HCT116 (cell line): ENCODE measurements around the gene TNS3. TPM values are rescaled to one million over a fixed set of nuclear protein-coding genes. Genes with fewer than 3 reads are reported as not detected.

Experiments
- ATAC-seq: fragments of 200-7000 bp; cut with Tn5 transposase; 2 replicates; pipeline ENCODE4 v1.9.1; 2020; ENCODE audit warnings: mild to moderate bottlenecking, moderate library complexity
- BruUV-seq: library from RNA; stranded (reverse); fragments of 400-500 nt; replicated peaks from 2 replicates; lab custom pipeline; 2021; lab: Mats Ljungman, UMichigan
- CTCF ChIA-PET: fragments of 300-600 bp; sonication (Branson Sonifier 250); formaldehyde crosslinking; loops from one replicate; lab custom pipeline; 2021; ENCODE audit warnings: antibody characterized with exemption; lab: Charles Lee
- POLR2A ChIA-PET: fragments of 300-600, 350-600 bp; sonication (Branson Sonifier 250); formaldehyde crosslinking; loops from one replicate; lab custom pipeline; 2021; ENCODE audit warnings: antibody characterized with exemption; lab: Charles Lee
- RAD21 ChIA-PET, 2 experiments: fragments of 300-600 bp; sonication (Branson Sonifier 250); formaldehyde crosslinking; loops; one replicate each; lab custom pipeline; 2023; ENCODE audit warnings: low total read pairs in 2 of 2; ENCODE audit not compliant: uncharacterized antibody in 2 of 2, unreplicated experiment in 2 of 2, low non-redundant PET in 1 of 2; lab: Charles Lee
- DNase-seq: peaks from one replicate; pipeline ENCODE4 v3.0.0-alpha.2; 2010; ENCODE audit warnings: low read depth, low spot score
- H2AFZ ChIP-seq: fragments of 200-600 bp; shearing (Covaris generic), sonication (generic); 2 replicates; pipeline ENCODE4 v1.6.1; 2017; ENCODE audit warnings: low read depth, mixed run types, mixed read lengths, antibody characterized with exemption, low read length; ENCODE audit not compliant: poor library complexity, severe bottlenecking
- H3K27ac ChIP-seq: 2 replicates; pipeline ENCODE4 v1.5.1; 2012; ENCODE audit warnings: low read depth, low read length
- H3K27me3 ChIP-seq: fragments of 200-600 bp; sonication (generic); 2 replicates; pipeline ENCODE4 v1.6.1; 2016; ENCODE audit warnings: mixed run types, low read length, mixed read lengths; ENCODE audit not compliant: insufficient read depth
- H3K36me3 ChIP-seq, 2 experiments: fragments of 200-500 bp in 1 of 2; fragments of 200-600 bp in 1 of 2; sonication (Bioruptor generic) in 1 of 2; sonication (generic) in 1 of 2; 2 replicates each; pipeline versions ENCODE4 v1.5.1 to v1.6.1; 2014 to 2016; ENCODE audit warnings: low read length in 2 of 2, inconsistent platforms in 1 of 2, mixed read lengths in 1 of 2, mixed run types in 1 of 2; ENCODE audit not compliant: insufficient read depth in 2 of 2, control insufficient read depth in 1 of 2
- H3K4me1 ChIP-seq, 2 experiments: fragments of 200-600 bp in 1 of 2; sonication (generic) in 1 of 2; 2 replicates each; pipeline versions ENCODE4 v1.5.1 to v1.6.1; 2012 to 2017; ENCODE audit warnings: low read length in 2 of 2, inconsistent platforms in 1 of 2, mild to moderate bottlenecking in 1 of 2, mixed read lengths in 1 of 2, mixed run types in 1 of 2, moderate library complexity in 1 of 2; ENCODE audit not compliant: insufficient read depth in 2 of 2, control insufficient read depth in 1 of 2
- H3K4me2 ChIP-seq: fragments of 200-600 bp; sonication (generic); 2 replicates; pipeline ENCODE4 v1.6.1; 2017; ENCODE audit warnings: mixed run types, low read length, mixed read lengths
- H3K4me3 ChIP-seq, 2 experiments: fragments of 200-600 bp in 1 of 2; sonication (generic) in 1 of 2; replicated peaks in 1 of 2; 2 replicates each; pipeline ENCODE4 v1.5.1; 2011 to 2016; ENCODE audit warnings: low read length in 2 of 2, control low read depth in 1 of 2, low read depth in 1 of 2, mild to moderate bottlenecking in 1 of 2, mixed read lengths in 1 of 2, mixed run types in 1 of 2
- H3K79me2 ChIP-seq: fragments of 200-600 bp; sonication (generic); 2 replicates; pipeline ENCODE4 v1.6.1; 2017; ENCODE audit warnings: mild to moderate bottlenecking, mixed run types, low read length, moderate library complexity, mixed read lengths; ENCODE audit not compliant: insufficient read depth
- H3K9ac ChIP-seq: fragments of 200-600 bp; sonication (generic); 2 replicates; pipeline ENCODE4 v1.6.1; 2016; ENCODE audit warnings: low read length, mixed read lengths
- H3K9me2 ChIP-seq: fragments of 200-600 bp; sonication (generic), shearing (Covaris generic); 2 replicates; pipeline ENCODE4 v1.6.1; 2017; ENCODE audit warnings: mixed run types, mild to moderate bottlenecking, moderate library complexity; ENCODE audit not compliant: insufficient read depth
- H3K9me3 ChIP-seq, 2 experiments: fragments of 200-500 bp in 1 of 2; fragments of 200-600 bp in 1 of 2; sonication (Bioruptor generic) in 1 of 2; sonication (generic) in 1 of 2; 2 replicates each; pipeline ENCODE4 v1.6.1; 2014 to 2017; ENCODE audit warnings: low read length in 2 of 2, mixed read lengths in 2 of 2, inconsistent platforms in 1 of 2, low read depth in 1 of 2, mild to moderate bottlenecking in 1 of 2, mixed run types in 1 of 2, moderate library complexity in 1 of 2; ENCODE audit not compliant: control insufficient read depth in 1 of 2, insufficient read depth in 1 of 2
- H4K20me1 ChIP-seq: fragments of 200-600 bp; sonication (generic), shearing (Covaris generic); 2 replicates; pipeline ENCODE4 v1.6.1; 2017; ENCODE audit warnings: mixed run types, mild to moderate bottlenecking, moderate library complexity; ENCODE audit not compliant: insufficient read depth
- ATF3 ChIP-seq: IDR thresholded peaks from 2 replicates; pipeline ENCODE4 v1.6.1; 2012
- CBX3 ChIP-seq: IDR thresholded peaks from 2 replicates; pipeline ENCODE4 v1.6.1; 2012; ENCODE audit warnings: low read depth
- CEBPB ChIP-seq: IDR thresholded peaks from 2 replicates; pipeline ENCODE4 v1.6.1; 2012; ENCODE audit warnings: low read depth
- CTCF ChIP-seq, 3 experiments: fragments of 200-600 bp in 1 of 3; sonication (generic) in 1 of 3; IDR thresholded peaks in 2 of 3; conservative IDR thresholded peaks in 1 of 3; 2 replicates each; pipeline ENCODE4 v1.5.1; 2012 to 2017; ENCODE audit warnings: low read depth in 2 of 3, low read length in 2 of 3, antibody characterized with exemption in 1 of 3, borderline replicate concordance in 1 of 3, control low read depth in 1 of 3, mild to moderate bottlenecking in 1 of 3, mixed read lengths in 1 of 3, mixed run types in 1 of 3, moderate library complexity in 1 of 3; ENCODE audit not compliant: insufficient read depth in 1 of 3
- EZH2phosphoT487 ChIP-seq: fragments of 200-600 bp; IDR thresholded peaks from 2 replicates; pipeline ENCODE4 v1.6.1; 2018; ENCODE audit warnings: antibody characterized with exemption, borderline replicate concordance
- MAX ChIP-seq: IDR thresholded peaks from 2 replicates; pipeline ENCODE4 v1.6.1; 2012
- POLR2A ChIP-seq: IDR thresholded peaks from 2 replicates; pipeline ENCODE4 v1.7.0; 2011; ENCODE audit warnings: borderline replicate concordance; ENCODE audit not compliant: insufficient read depth, insufficient read length; ENCODE audit errors: extremely low read depth
- RAD21 ChIP-seq: IDR thresholded peaks from 2 replicates; pipeline ENCODE4 v1.6.1; 2012; ENCODE audit warnings: low read depth, mild to moderate bottlenecking
- SIN3A ChIP-seq: IDR thresholded peaks from 2 replicates; pipeline ENCODE4 v1.6.1; 2012; ENCODE audit warnings: low read depth
- TCF7L2 ChIP-seq: IDR thresholded peaks from 2 replicates; pipeline ENCODE4 v1.7.0; 2011; ENCODE audit warnings: borderline replicate concordance, inconsistent platforms; ENCODE audit not compliant: insufficient read depth, insufficient read length; ENCODE audit errors: extremely low read depth
- YY1 ChIP-seq: IDR thresholded peaks from 2 replicates; pipeline ENCODE4 v1.6.1; 2011; ENCODE audit warnings: low read length, low read depth, moderate library complexity, mild to moderate bottlenecking; ENCODE audit not compliant: insufficient replicate concordance; ENCODE audit errors: extremely low read depth
- ZFX ChIP-seq: fragments of 450-650 bp; IDR thresholded peaks from 2 replicates; pipeline ENCODE4 v1.6.1; 2017
- ZNF274 ChIP-seq: fragments of 200-500 bp; sonication (Bioruptor generic); IDR thresholded peaks from 2 replicates; pipeline ENCODE4 v1.6.1; 2014; ENCODE audit warnings: mild to moderate bottlenecking, low read depth, low read length, inconsistent platforms
- intact Hi-C: fragments of 100-400 bp; cut with micrococcal nuclease; formaldehyde crosslinking; loops from 2 replicates; pipeline ENCODE4 v1.10.0; 2022
- total RNA-seq: library from RNA; stranded (reverse); gene quantifications from one replicate; pipeline ENCODE4 v1.2.1, GENCODE V29; 2021; ENCODE audit not compliant: unreplicated experiment

Gene TNS3
- total RNA-seq, 1 experiment from 2014 or later: 9.1 TPM

- ChIA-PET POLR2A (interaction anchor here (1.0 to 1.2 kb wide), 2 partner anchors 170 to 539 kb away, joined by 3 to 4 read pairs; no protein-coding TSS in a partner anchor), RAD21 (interaction anchor here (0.8 to 1.9 kb wide), 10 partner anchors 25 to 679 kb away, joined by 3 to 17 read pairs (median 5); no protein-coding TSS in a partner anchor), CTCF (interaction anchor here (0.6 to 2.9 kb wide), 31 partner anchors 9 to 980 kb away, joined by 3 to 53 read pairs (median 4); no protein-coding TSS in a partner anchor)
- Histone ChIP-seq H3K9ac (no peak overlapping the region), H2AFZ (no peak overlapping the region), H3K4me3 (no peak overlapping the region), H3K27ac (no peak overlapping the region), H3K9me2 (no peaks in the 10 kb centered on the region), H3K79me2 (no peaks in the 10 kb centered on the region), H4K20me1 (no peaks in the 10 kb centered on the region), H3K36me3 (no peaks in the 10 kb centered on the region), H3K4me2 (no peak overlapping the region), H3K4me1 (0 out of 4 replicates have a peak, but pooled peaks cover 0 to 3% of the 10 kb centered on the region in 2 experiments), H3K9me3 (no peaks in the 10 kb centered on the region), H3K27me3 (no peaks in the 10 kb centered on the region)
- TF ChIP-seq CEBPB: no peak
- TF ChIP-seq RAD21: peak; percentile 96
- TF ChIP-seq POLR2A: no peak
- peak; percentile 79 to 96 (median 90) for TF ChIP-seq CTCF (IDR thresholded peaks at IDR 0.05 in 2 of 3, conservative IDR thresholded peaks at IDR 0.05 in 1 of 3; ENCODE audit: borderline replicate concordance in 1 of 3, insufficient read depth in 1 of 3, low read depth in 2 of 3, low read length in 2 of 3)
- ATAC-seq (peak; percentile 95), DNase-seq (peak; percentile 32)
- intact Hi-C loops: loop anchor here (1.0 to 10.0 kb wide), 4 partner anchors 170 to 889 kb away; no protein-coding TSS in a partner anchor
- no TSS peak for BruUV-seq
Observed at GRCh38 chr7:47266131-47266706, 315.7 kb downstream of the TNS3 start.

GRCh38 chr7:47265621-47266020 is 316.3 kb downstream of the TNS3 start:
- ATAC-seq: no peak
- ChIA-PET CTCF (interaction anchor here (0.6 to 2.9 kb wide), 27 partner anchors 8 to 980 kb away, joined by 3 to 53 read pairs (median 4); no protein-coding TSS in a partner anchor), RAD21 (interaction anchor here (0.8 to 1.9 kb wide), 9 partner anchors 26 to 679 kb away, joined by 3 to 17 read pairs (median 7); no protein-coding TSS in a partner anchor), POLR2A (interaction anchor here (1.0 to 1.2 kb wide), 2 partner anchors 170 to 540 kb away, joined by 3 to 4 read pairs; no protein-coding TSS in a partner anchor)
- H3K36me3 ChIP-seq: no peaks in the 10 kb centered on the region
- intact Hi-C loops: loop anchor here (1.0 to 10.0 kb wide), 4 partner anchors 171 to 889 kb away; no protein-coding TSS in a partner anchor
- no peaks in the 10 kb centered on the region for H3K79me2 ChIP-seq
- DNase-seq: no peak
- no TSS peak for BruUV-seq
- H2AFZ ChIP-seq: no peak overlapping the region
- no peak overlapping the region for H3K4me2 ChIP-seq
- H3K9me3 ChIP-seq: no peaks in the 10 kb centered on the region
- 0 out of 4 replicates have a peak, but pooled peaks cover 0 to 3% of the 10 kb centered on the region in 2 experiments for H3K4me1 ChIP-seq
- no peaks in the 10 kb centered on the region for H3K27me3 ChIP-seq
- no peaks in the 10 kb centered on the region for H3K9me2 ChIP-seq
- H3K27ac ChIP-seq: no peak overlapping the region
- H4K20me1 ChIP-seq: no peaks in the 10 kb centered on the region
- no peak overlapping the region for H3K4me3 ChIP-seq
- no peak overlapping the region for H3K9ac ChIP-seq
- TF ChIP-seq CBX3 (no peak), ZFX (no peak), EZH2phosphoT487 (no peak), SIN3A (no peak), ATF3 (no peak), CEBPB (no peak), YY1 (no peak), ZNF274 (no peak), MAX (no peak), CTCF (IDR thresholded peaks at IDR 0.05 in 2 of 3, conservative IDR thresholded peaks at IDR 0.05 in 1 of 3; ENCODE audit: borderline replicate concordance in 1 of 3, insufficient read depth in 1 of 3, low read depth in 2 of 3, low read length in 2 of 3) (no peak), TCF7L2 (no peak)
